Measurements from ENCODE around the gene GOLGA7B. TPM values are rescaled to one million over a fixed set of nuclear protein-coding genes. Genes with fewer than 3 reads are reported as not detected.

Gene GOLGA7B
- total RNA-seq, 2 experiments from 2014 or later: 0.25 to 0.31 TPM

DNA sequence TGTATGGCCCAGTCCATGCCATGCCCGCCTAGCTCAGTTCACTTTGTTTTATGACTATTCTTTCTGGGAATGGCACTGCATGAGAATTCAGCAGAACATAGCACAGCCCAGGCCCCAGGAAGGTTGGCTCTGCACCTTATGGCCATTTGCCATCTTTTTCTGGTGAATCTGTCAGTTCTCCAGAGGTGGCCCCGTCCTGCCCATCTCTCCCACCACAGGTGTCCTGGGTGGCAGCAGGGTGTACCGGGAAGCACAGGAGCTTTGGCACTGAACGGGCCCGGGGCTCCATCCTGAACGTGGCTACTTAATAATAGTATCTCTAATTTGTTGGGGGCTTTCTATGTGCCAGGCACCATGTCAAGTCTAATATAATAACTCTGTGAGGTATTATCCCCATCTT is 24.7 kb downstream of the GOLGA7B start:
- intact Hi-C loops (cut with micrococcal nuclease): no loop called here
- Mint-ChIP-seq H3K36me3 (ENCODE audit: low read depth) (no peaks in the 10 kb centered on the region), H3K27me3 (ENCODE audit: low read depth) (no peaks in the 10 kb centered on the region), H3K9me3 (no peaks in the 10 kb centered on the region), H3K4me1 (ENCODE audit: low read depth) (peaks cover 5% of the 10 kb centered on the region), H3K27ac (no peak overlapping the region), H3K4me3 (no peak overlapping the region)
- CTCF ChIA-PET: interaction anchor here (12.0 kb wide), 1 partner anchor 83 kb away, joined by 232 read pairs; no protein-coding TSS in a partner anchor
- DNase-seq: no peak

DNA sequence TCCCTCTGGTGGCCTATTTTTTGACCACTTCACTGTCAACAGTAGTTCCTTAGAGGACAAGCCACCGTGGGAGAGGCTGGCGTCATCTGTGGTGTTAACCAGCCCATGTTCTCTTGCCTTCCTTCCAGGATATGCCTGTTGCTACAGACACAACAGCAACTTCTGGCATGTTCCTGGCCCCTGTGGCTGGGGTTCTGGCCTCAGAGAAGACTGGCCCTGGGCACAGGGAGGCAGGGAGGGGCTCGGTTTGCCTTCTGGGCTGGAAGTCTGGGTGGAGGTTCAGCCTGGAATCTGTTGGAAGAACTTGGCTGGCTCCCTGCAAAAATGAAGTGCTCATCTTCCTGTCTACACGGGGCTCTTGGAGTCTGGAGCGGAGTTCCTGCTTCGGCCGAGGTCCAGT is 25.7 kb downstream of the GOLGA7B start:
- no peak for DNase-seq
- CTCF ChIA-PET: interaction anchor here (12.0 kb wide), 1 partner anchor 84 kb away, joined by 232 read pairs; no protein-coding TSS in a partner anchor
- Mint-ChIP-seq H3K36me3 (ENCODE audit: low read depth) (no peaks in the 10 kb centered on the region), H3K27ac (no peak overlapping the region), H3K4me3 (no peak overlapping the region), H3K27me3 (ENCODE audit: low read depth) (no peaks in the 10 kb centered on the region), H3K9me3 (no peaks in the 10 kb centered on the region), H3K4me1 (ENCODE audit: low read depth) (no peaks in the 10 kb centered on the region)
- intact Hi-C loops (cut with micrococcal nuclease): no loop called here

DNA sequence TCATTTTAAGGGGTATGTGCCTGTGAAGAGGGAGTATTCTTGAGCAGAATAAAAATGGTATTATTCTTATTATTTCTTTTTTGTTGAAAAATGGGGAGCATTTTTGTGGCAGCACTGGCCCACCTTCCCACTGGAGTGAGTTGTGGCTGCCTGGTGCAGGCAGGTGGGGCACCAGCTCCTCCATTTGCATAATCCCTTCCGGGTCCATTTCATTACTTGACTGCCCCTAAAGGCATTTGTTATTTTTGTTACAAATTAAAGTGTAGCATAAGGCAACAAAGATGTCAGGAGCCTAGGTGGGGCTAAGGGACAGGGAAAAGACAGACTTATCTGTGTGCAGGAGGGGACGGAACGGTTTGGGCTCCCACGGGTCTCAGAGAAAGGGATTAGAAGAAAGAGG is 26.8 kb downstream of the GOLGA7B start:
- Mint-ChIP-seq H3K27ac (no peak overlapping the region), H3K4me1 (ENCODE audit: low read depth) (no peaks in the 10 kb centered on the region), H3K27me3 (ENCODE audit: low read depth) (no peaks in the 10 kb centered on the region), H3K36me3 (ENCODE audit: low read depth) (no peaks in the 10 kb centered on the region), H3K9me3 (no peaks in the 10 kb centered on the region), H3K4me3 (no peak overlapping the region)
- no peak for DNase-seq
- intact Hi-C loops (cut with micrococcal nuclease): no loop called here
- CTCF ChIA-PET: interaction anchor here (0.6 to 12.0 kb wide), 3 partner anchors 76 to 141 kb away, joined by 3 to 232 read pairs (median 5); no protein-coding TSS in a partner anchor

DNA sequence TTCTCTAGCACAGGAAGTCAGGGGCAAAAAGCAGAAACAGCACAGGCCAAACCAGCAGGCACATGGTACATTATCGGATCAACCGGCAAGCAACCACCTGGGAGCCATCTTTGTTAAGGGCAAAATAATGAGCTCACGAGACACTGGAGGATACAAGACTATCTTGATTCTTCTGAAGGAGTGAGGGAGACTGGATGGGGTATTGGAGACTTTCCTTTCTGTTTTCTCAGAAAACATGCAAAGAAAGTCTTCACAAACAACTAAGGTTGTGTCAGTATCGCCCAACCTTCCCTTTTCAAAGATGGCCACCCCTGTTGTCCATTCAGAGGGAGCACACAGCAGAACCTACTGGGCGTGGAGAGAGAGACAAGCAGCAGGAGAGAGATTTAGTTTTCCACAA is 29.6 kb downstream of the GOLGA7B start:
- no peak overlapping the region for H3K4me3 Mint-ChIP-seq

DNA sequence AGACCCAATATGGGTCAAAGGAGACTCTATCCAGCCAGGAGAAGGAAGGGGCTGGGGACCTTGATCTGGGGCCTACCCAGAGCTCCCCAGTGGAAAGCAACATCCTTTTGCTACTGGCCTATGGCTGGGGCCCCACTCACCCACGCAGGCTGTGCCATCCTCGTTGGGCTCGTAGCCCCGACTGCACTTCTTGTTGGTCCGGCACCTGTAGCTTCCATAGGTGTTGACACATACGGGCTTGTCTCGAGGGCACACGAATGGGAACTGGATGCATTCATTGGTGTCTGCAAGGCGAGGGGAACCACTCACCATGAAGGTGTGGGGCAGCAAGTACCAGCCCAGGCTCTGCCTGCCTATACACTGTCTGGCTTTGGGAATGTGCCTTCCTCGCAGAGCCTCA is 30.5 kb downstream of the GOLGA7B start:
- no peaks in the 10 kb centered on the region for H3K4me1 Mint-ChIP-seq (ENCODE audit: low read depth)
- H3K9me3 Mint-ChIP-seq: no peaks in the 10 kb centered on the region
- no peaks in the 10 kb centered on the region for H3K27me3 Mint-ChIP-seq (ENCODE audit: low read depth)
- no peaks in the 10 kb centered on the region for H3K36me3 Mint-ChIP-seq (ENCODE audit: low read depth)
- no peak overlapping the region for H3K27ac Mint-ChIP-seq
- no peak for DNase-seq
- no peak overlapping the region for H3K4me3 Mint-ChIP-seq
- intact Hi-C loops (cut with micrococcal nuclease): no loop called here
- CTCF ChIA-PET: interaction anchor here (2.2 kb wide), 1 partner anchor 11 kb away, joined by 7 read pairs; no protein-coding TSS in a partner anchor

More for the DNA sequence above, 29.6 kb downstream of the GOLGA7B start:
- no peaks in the 10 kb centered on the region for H3K4me1 Mint-ChIP-seq (ENCODE audit: low read depth)
- H3K27me3 Mint-ChIP-seq (ENCODE audit: low read depth): no peaks in the 10 kb centered on the region
- no peak overlapping the region for H3K27ac Mint-ChIP-seq
- no peak for DNase-seq
- CTCF ChIA-PET: interaction anchor here (2.2 kb wide), 1 partner anchor 10 kb away, joined by 7 read pairs; no protein-coding TSS in a partner anchor
- no peaks in the 10 kb centered on the region for H3K36me3 Mint-ChIP-seq (ENCODE audit: low read depth)
- H3K9me3 Mint-ChIP-seq: no peaks in the 10 kb centered on the region
- intact Hi-C loops (cut with micrococcal nuclease): no loop called here

DNA sequence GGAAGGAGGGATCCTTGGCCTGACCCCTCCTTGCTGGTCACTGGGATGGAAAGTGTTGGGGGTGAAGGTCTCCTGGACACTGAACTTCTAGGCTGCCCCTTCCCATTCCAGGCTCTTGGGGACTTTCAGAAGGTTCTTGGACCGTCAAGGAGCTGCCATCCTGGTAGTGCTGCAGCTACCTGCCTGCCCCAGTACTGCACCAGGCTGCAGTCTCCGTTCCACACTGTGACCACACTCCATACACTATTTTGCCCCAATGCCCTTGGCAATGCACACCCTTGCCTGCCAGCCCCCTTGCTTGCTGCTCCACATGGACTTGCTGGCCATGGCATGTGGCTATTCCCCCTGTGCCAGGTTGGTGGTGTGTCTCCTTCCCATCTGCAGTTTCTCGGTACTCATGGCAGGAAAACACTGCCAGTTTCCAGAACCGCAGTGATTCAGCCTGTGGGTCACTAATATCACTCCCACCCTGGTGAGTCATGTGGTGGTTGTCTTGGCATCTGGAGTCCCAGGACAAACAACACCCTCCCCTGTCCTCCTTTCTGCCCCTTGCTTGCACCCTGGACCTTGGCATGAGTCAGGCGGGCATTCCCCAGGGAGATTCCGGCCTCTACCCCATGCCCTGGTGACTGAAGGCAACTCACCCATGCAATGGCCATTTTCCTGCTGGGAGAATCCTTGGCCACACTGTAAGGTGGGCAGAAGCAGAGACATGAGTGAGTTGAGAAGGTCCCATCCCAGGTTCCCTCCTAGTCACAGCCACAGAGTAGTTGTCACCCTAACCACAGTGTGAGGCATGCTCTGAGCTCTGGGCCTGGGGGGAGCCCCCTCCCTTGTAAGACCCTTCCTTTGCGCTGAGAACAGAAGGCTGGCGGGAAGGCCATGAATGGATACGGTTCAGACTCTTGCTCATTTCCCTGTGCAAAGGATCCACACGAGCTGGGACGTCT is 32.8 kb downstream of the GOLGA7B start:
- H3K27me3 Mint-ChIP-seq (ENCODE audit: low read depth): no peaks in the 10 kb centered on the region
- no peak overlapping the region for H3K4me3 Mint-ChIP-seq
- H3K36me3 Mint-ChIP-seq (ENCODE audit: low read depth): no peaks in the 10 kb centered on the region
- CTCF ChIA-PET: no interaction called here
- H3K27ac Mint-ChIP-seq: no peak overlapping the region
- intact Hi-C loops (cut with micrococcal nuclease): no loop called here
- H3K4me1 Mint-ChIP-seq (ENCODE audit: low read depth): no peaks in the 10 kb centered on the region
- DNase-seq: no peak
- H3K9me3 Mint-ChIP-seq: no peaks in the 10 kb centered on the region

DNA sequence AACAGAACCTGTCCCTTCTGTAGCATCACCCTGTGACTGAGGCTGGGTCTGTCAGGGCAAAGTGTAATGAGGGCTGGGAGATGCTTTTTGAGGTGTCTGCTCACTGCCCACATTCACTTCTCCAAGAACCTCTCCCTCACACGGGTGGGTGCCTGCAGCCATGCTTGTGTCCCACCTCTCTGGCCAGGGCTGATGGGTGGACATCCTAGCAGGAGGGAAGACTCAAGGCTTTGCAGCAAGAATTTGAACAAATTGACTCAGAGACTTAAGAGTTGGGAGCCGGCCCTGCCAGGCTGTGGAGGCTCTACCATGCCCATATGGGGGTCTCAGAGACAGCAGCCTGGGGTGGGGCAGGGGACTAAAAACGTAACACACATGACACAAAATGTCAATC is 33.4 kb downstream of the GOLGA7B start:
- H3K27ac Mint-ChIP-seq: no peak overlapping the region
- no peak for DNase-seq
- H3K27me3 Mint-ChIP-seq (ENCODE audit: low read depth): no peaks in the 10 kb centered on the region
- H3K36me3 Mint-ChIP-seq (ENCODE audit: low read depth): no peaks in the 10 kb centered on the region
- no peak overlapping the region for H3K4me3 Mint-ChIP-seq
- CTCF ChIA-PET: no interaction called here
- H3K9me3 Mint-ChIP-seq: no peaks in the 10 kb centered on the region
- H3K4me1 Mint-ChIP-seq (ENCODE audit: low read depth): no peaks in the 10 kb centered on the region
- intact Hi-C loops (cut with micrococcal nuclease): no loop called here

DNA sequence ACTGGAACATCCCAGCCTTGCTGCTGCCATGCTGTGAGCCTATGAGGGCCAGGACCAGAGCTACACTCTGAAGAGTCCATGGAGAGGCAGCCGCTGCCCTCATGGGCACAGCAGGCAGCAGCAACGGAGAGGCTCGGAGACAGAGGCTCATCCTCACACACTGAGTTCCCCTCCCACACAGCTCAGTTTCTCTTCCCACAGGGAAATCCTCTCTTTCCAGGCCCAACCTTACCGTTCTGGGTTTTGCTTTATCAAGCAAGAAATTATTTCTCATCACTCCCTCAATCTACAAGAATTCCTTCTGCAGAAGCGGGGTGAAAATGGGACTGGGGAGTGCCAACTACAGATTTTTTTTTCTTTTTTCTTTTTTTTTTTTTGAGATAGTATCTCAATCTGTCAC is 36.6 kb downstream of the GOLGA7B start:
- Mint-ChIP-seq H3K9me3 (no peaks in the 10 kb centered on the region), H3K4me1 (ENCODE audit: low read depth) (peaks cover 2% of the 10 kb centered on the region), H3K27me3 (ENCODE audit: low read depth) (no peaks in the 10 kb centered on the region), H3K36me3 (ENCODE audit: low read depth) (no peaks in the 10 kb centered on the region), H3K4me3 (no peak overlapping the region), H3K27ac (no peak overlapping the region)
- no peak for DNase-seq
- intact Hi-C loops (cut with micrococcal nuclease): no loop called here
- CTCF ChIA-PET: interaction anchor here (0.8 kb wide), 1 partner anchor 91 kb away, joined by 8 read pairs; no protein-coding TSS in a partner anchor

DNA sequence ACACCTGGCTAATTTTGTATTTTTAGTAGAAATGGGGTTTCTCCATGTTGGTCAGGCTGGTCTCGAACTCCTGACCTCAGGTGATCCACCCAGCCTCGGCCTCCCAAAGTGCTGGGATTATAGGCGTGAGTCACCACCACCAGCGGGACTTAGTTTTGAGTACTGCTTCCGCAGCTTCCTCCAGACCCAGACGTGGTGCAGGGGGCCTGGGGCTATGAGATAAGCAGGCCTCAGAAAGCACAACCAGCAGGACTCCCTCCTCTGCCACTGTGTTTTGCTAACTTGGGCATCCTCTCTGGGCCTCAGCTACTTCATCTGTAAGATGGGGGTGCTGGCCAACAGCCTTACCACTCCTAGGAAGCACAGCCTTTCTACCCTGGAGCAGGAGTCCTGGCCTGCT is 37.8 kb downstream of the GOLGA7B start:
- no peak for DNase-seq
- intact Hi-C loops (cut with micrococcal nuclease): no loop called here
- H3K9me3 Mint-ChIP-seq: no peaks in the 10 kb centered on the region
- peaks cover 2% of the 10 kb centered on the region for H3K4me1 Mint-ChIP-seq (ENCODE audit: low read depth)
- no peaks in the 10 kb centered on the region for H3K27me3 Mint-ChIP-seq (ENCODE audit: low read depth)
- H3K4me3 Mint-ChIP-seq: no peak overlapping the region
- H3K36me3 Mint-ChIP-seq (ENCODE audit: low read depth): no peaks in the 10 kb centered on the region
- CTCF ChIA-PET: no interaction called here
- H3K27ac Mint-ChIP-seq: no peak overlapping the region

DNA sequence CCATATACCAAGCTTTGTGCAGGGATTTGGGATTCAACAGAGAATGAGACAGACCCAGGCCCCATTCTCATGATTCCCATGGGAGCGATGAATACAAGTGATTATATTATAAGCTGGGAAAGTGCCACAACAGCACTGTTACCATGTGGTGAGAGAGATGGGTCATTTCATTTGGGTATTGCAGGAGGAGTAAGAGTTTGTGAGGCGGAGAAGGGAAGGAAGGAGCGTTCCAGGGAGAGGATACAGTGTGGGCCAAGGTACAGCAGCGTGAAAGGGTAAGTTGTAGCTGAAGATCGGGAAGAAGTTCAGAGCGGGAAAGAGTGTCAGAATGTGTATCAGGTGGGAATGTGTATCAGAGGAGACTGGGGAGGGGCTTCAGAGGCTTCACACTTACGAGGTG is 38.5 kb downstream of the GOLGA7B start:
- intact Hi-C loops (cut with micrococcal nuclease): no loop called here
- Mint-ChIP-seq H3K27ac (no peak overlapping the region), H3K4me3 (no peak overlapping the region), H3K27me3 (ENCODE audit: low read depth) (no peaks in the 10 kb centered on the region), H3K4me1 (ENCODE audit: low read depth) (peaks cover 2% of the 10 kb centered on the region), H3K36me3 (ENCODE audit: low read depth) (no peaks in the 10 kb centered on the region), H3K9me3 (no peaks in the 10 kb centered on the region)
- CTCF ChIA-PET: interaction anchor here (0.8 to 0.9 kb wide), 3 partner anchors 11 to 157 kb away, joined by 3 read pairs; no protein-coding TSS in a partner anchor
- no peak for DNase-seq

DNA sequence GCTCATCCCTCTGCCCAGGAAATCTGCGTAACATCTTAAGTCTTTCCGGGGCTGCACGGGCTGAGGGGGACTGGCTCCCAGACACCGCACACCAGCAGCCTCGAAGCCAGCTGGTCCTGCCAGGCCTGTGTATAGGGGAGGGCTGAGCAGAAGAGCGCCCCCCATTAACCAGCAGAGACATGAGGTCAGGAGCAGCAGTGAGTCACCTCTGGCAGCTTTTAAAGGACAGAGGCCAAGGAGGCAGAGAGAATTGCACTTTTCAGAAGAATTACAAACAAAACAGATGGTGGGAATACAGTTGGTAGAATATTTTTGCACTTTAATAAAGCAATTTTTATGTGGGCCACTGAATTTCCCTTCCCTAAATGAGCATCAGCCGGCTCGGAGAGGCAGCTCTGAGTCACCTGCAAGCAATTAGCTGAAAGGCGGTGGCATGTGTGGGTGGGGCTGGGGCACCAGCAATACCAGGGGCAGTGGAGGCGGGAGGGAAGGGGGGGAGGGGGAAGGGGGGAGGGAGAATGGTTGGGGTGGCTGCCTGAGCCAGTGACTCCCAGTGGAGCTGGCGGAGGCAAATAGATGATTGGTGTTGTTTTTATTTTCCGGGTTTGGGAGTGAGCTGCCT is 39.1 kb downstream of the GOLGA7B start:
- Mint-ChIP-seq H3K4me1 (ENCODE audit: low read depth) (peaks cover 2% of the 10 kb centered on the region), H3K4me3 (no peak overlapping the region), H3K9me3 (no peaks in the 10 kb centered on the region), H3K27me3 (ENCODE audit: low read depth) (no peaks in the 10 kb centered on the region), H3K27ac (no peak overlapping the region), H3K36me3 (ENCODE audit: low read depth) (no peaks in the 10 kb centered on the region)
- peak; percentile 32 for DNase-seq
- CTCF ChIA-PET: interaction anchor here (0.8 to 0.9 kb wide), 3 partner anchors 12 to 157 kb away, joined by 3 read pairs; no protein-coding TSS in a partner anchor
- intact Hi-C loops (cut with micrococcal nuclease): no loop called here

DNA sequence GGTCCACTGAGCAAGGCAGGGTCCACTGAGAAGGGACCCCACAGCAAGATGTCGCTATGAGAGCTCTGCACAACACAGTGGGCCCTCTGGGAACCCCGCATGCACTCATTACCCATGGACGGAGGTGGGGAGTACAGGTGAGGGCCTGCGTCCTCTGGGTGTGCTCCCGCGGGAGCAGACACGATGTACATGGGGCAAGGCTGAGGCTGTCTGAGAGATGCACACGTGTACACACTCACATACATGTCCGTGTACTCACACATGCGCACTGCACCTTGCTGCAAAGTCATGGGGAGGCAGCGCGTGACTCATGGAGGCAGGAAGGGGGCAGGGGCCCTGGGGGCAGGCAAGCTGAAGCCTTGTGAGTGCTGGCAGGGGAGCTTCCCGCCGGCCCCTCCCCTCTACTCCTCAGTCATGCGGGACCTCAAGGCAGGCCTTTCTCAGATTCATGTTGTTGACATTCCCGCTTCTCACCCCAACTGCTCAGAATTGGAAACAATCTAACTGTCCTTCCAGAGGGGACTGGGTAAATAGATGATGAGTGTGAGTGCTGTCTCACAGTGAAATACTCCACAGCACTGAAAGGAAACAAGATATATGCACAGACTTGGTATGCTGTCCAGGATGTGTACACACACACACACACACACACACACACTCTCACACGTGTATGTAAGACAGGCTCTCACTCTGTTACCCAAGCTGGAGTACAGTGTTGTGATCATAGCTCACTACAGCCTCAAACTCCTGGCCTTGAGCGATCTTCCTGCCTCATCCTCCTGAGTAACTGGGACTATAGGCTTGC is 40.0 kb downstream of the GOLGA7B start:
- Mint-ChIP-seq H3K4me3 (no peak overlapping the region), H3K27me3 (ENCODE audit: low read depth) (no peaks in the 10 kb centered on the region), H3K4me1 (ENCODE audit: low read depth) (peaks cover 2% of the 10 kb centered on the region), H3K36me3 (ENCODE audit: low read depth) (no peaks in the 10 kb centered on the region), H3K27ac (no peak overlapping the region), H3K9me3 (no peaks in the 10 kb centered on the region)
- CTCF ChIA-PET: interaction anchor here (1.0 kb wide), 1 partner anchor 62 kb away, joined by 4 read pairs; no protein-coding TSS in a partner anchor
- DNase-seq: peak; percentile 54
- intact Hi-C loops (cut with micrococcal nuclease): no loop called here
